GM12891 (cell line): ENCODE measurements around the gene SP100.

Experiments
- DNase-seq: peaks from one replicate; pipeline ENCODE4 v3.0.0; 2011; ENCODE audit warnings: low spot score; ENCODE audit not compliant: insufficient read length
- FAIRE-seq: peaks from 2 replicates; lab custom pipeline; 2011; peaks lifted over from hg19 to GRCh38; lab: Jason Lieb, UNC
- PAX5 ChIP-seq: IDR thresholded peaks from 2 replicates; pipeline ENCODE4 v1.6.1; 2011; ENCODE audit warnings: low read length, moderate library complexity, mild to moderate bottlenecking; ENCODE audit not compliant: insufficient read depth, severe bottlenecking
- POLR2A ChIP-seq: IDR thresholded peaks from 2 replicates; pipeline ENCODE4 v1.6.1; 2011; ENCODE audit warnings: low read depth, low read length, control low read depth
- POLR2AphosphoS5 ChIP-seq: IDR thresholded peaks from 2 replicates; pipeline ENCODE4 v1.6.1; 2011; ENCODE audit warnings: low read depth, low read length, control low read depth
- POU2F2 ChIP-seq: IDR thresholded peaks from 2 replicates; pipeline ENCODE4 v1.6.1; 2011; ENCODE audit warnings: low read depth, mild to moderate bottlenecking, control low read depth, low read length, moderate library complexity
- SPI1 ChIP-seq: IDR thresholded peaks from 2 replicates; pipeline ENCODE4 v1.6.1; 2011; ENCODE audit warnings: low read depth, low read length, control low read depth
- TAF1 ChIP-seq: IDR thresholded peaks from 2 replicates; pipeline ENCODE4 v1.6.1; 2011; ENCODE audit warnings: low read depth, low read length, control low read depth

The SP100 gene

GRCh38 chr2:230417436-230417835 lies 1.4 kb downstream of the SP100 start:
- FAIRE-seq: no peak
- TF ChIP-seq POLR2AphosphoS5: no peak
- no peak for TF ChIP-seq TAF1
- no peak for TF ChIP-seq SPI1
- no peak for TF ChIP-seq POU2F2
- TF ChIP-seq PAX5: no peak
- TF ChIP-seq POLR2A: no peak

DNA sequence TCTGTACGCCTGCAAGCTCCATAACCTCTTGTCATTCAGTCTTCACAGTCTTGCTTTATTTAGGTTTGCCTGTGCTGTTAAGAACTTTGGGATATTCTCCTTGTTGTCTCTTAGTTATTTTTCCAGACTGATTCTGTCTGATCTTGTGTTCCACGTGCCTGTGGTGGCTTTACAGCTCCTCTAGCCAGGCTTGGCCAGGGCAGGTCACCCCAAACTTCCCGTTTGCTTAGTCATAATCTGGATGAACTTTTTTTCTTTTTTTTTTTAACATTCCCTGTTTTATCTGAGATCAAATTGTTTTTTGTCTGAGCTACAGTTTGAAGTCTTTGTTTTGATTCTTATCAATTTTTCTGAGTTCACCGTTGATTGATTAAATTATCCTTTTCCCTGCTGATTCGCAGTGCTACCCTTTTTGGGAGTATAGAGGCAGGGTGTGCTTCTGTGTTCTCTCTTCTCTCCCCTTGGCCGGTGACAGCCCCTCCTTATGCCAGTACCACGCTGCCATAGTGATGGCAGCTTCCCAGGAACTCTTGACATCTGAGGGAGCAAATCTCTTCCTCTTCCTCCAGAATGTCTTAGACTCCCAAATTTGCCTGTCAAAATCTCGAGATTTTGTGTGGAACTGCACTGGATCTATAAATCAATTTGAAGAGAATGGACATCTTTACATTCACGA lies 2.5 kb downstream of the SP100 start:
- TF ChIP-seq POLR2A (no peak), POLR2AphosphoS5 (no peak), POU2F2 (no peak), PAX5 (no peak), SPI1 (no peak), TAF1 (no peak)
- FAIRE-seq (peak; percentile 74), DNase-seq (no peak)

More at GRCh38 chr2:230417436-230417835, 1.4 kb downstream of the SP100 start:
- no peak for DNase-seq

DNA sequence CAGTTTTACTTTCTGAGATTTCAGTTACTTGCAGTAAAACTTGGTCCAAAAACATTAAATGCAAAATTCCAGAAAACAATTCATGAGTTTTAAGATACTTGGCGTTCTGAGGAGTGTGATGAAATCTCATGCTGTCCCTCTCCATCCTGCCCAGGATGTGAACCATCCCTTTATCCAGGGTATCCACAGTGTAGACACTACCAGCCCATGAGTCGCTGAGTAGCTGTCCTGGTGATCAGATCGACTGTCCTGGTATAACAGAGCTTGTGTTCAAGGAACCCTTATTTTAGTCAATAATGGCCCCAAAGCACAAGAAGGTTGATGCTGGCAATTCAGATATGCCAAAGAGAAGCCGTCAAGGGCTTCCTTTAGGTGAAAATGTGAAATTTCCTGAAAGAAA lies 3.2 kb downstream of the SP100 start:
- FAIRE-seq: peak; percentile 77
- no peak for DNase-seq
- TF ChIP-seq PAX5: no peak
- TF ChIP-seq SPI1: no peak
- TF ChIP-seq TAF1: no peak
- TF ChIP-seq POLR2AphosphoS5: no peak
- TF ChIP-seq POU2F2: no peak
- TF ChIP-seq POLR2A: no peak

- peak; percentile 54 for FAIRE-seq
- DNase-seq: no peak
- TF ChIP-seq SPI1: no peak
- no peak for TF ChIP-seq TAF1
- TF ChIP-seq POLR2AphosphoS5: no peak
- TF ChIP-seq PAX5: no peak
- TF ChIP-seq POU2F2: no peak
- no peak for TF ChIP-seq POLR2A
Observed at GRCh38 chr2:230422149-230422548, 6.1 kb downstream of the SP100 start.

- no peak for DNase-seq
- no peak for TF ChIP-seq POLR2A
- TF ChIP-seq POU2F2: no peak
- no peak for TF ChIP-seq POLR2AphosphoS5
- TF ChIP-seq TAF1: no peak
- TF ChIP-seq SPI1: no peak
- no peak for TF ChIP-seq PAX5
- FAIRE-seq: peak; percentile 78
Observed at GRCh38 chr2:230423851-230424458, 8.0 kb downstream of the SP100 start.

DNA sequence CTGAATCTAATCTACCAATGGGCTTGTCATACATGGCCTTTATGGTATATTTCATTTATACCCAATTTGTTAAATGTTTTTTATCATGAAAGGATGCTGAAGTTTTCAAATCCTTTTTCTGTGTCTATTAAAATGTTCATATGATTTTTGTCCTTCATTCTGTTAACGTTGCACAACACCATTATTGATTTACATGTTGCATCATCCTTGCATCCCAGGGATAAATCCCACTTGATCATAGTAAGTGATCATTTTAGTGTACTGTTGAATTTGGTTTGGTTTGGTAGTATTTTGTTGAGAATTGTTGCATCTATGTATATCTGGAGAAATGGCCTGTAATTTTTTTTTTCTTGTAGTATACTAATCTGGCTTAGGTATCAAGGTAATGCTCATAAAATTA lies 9.4 kb downstream of the SP100 start:
- no peak for TF ChIP-seq TAF1
- no peak for TF ChIP-seq POLR2A
- TF ChIP-seq POU2F2: no peak
- TF ChIP-seq SPI1: no peak
- no peak for TF ChIP-seq PAX5
- no peak for TF ChIP-seq POLR2AphosphoS5
- FAIRE-seq (no peak), DNase-seq (no peak)

- FAIRE-seq (no peak), DNase-seq (no peak)
- TF ChIP-seq POU2F2 (no peak), SPI1 (no peak), POLR2A (no peak), PAX5 (no peak), POLR2AphosphoS5 (no peak), TAF1 (no peak)
Observed at GRCh38 chr2:230429513-230429912, 13.5 kb downstream of the SP100 start.

GRCh38 chr2:230430957-230431910 lies 15.2 kb downstream of the SP100 start:
- FAIRE-seq (no peak), DNase-seq (no peak)
- no peak for TF ChIP-seq PAX5
- 0 out of 2 replicates have a peak, but pooled peaks have one; percentile 7 for TF ChIP-seq POU2F2
- TF ChIP-seq POLR2AphosphoS5: no peak

DNA sequence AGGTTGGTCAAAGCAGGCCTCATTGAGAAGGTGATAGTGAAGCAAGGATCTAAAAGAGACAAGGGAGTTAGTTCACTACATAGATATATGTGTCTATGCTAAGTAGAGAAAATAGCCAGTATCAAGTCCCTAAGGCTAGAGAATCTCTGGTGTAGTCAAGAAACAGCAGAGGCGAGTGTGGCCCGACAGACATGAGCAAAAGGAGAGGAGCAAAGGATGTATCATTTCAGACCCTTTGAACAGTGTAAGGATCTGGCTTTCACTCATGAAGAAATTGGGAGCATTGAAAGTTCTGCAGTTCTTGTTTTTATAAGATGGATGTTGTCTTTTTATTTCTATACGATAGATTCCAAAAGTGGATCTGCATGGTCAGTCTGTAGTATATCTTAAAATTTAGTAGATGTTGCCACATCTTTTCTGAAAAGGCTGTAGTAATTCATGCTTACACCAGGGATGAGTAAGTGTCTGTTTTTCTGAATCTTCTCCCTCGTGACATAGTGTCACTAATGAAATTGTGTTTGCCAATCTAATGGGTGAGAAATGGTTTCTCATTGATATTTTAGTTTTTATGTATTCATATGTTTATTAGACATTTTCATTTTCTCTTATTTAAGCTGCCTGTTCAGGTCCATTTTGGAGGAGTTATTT lies 18.8 kb downstream of the SP100 start:
- DNase-seq: no peak
- no peak for FAIRE-seq
- TF ChIP-seq PAX5 (no peak), POLR2AphosphoS5 (no peak)
